HT1080 (cell line): ENCODE data around the gene CFAP251. TPM values are rescaled to one million over a fixed set of nuclear protein-coding genes. Genes with fewer than 3 reads are reported as not detected.

Experiments
- DNase-seq: peaks from one replicate; pipeline ENCODE4 v3.0.0-alpha.2; 2015; ENCODE audit warnings: low read depth
- small RNA-seq: library from RNA; depleted of rRNA; stranded (forward); fragments of <200 nt; gene quantifications from one replicate; pipeline ENCODE3, GENCODE V24; 2014
- total RNA-seq: library from RNA; depleted of rRNA; stranded (reverse); fragments of >200 nt; shearing (Covaris generic); gene quantifications from 2 replicates; pipeline ENCODE4 v1.2.3, GENCODE V29; 2014; rRNA removed

Gene CFAP251
- total RNA-seq, 1 experiment from 2014 or later, result 11.2 TPM

GRCh38 chr12:122051231-122051876 is 133.0 kb downstream of the CFAP251 start:
- DNase-seq, result no peak

DNA sequence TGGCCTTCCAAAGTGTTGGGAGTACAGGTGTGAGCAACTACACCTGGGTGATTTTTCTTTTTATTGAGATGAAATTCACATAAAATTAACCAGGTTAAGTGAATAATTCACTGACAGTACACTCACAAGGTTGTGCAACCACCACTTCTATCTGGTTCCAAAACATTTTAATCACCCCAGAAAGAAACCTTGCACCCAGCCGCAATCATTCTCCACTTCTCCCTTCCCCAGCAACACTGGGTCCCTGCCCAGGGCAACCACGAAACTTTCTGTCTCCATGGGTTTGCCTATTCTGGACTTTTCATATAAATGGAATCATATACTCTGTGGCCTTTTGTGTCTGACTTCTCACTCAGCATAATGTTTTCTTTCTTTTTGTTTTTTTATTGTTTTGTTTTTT is 133.9 kb downstream of the CFAP251 start:
- no peak for DNase-seq

Small RNA genes within 50 kb of the gene (small RNA-seq; reads per million reads assigned to genes)
- not detected for gene AC069503.3
- gene RF00017, result not detected
- not detected for gene RNU7-170P

Other genes with a start within 250 kb of the CFAP251 start
- gene MORN3, start 248.9 kb upstream of the CFAP251 start, total RNA-seq, result 0.08 and 0.33 TPM in 2 replicates
- 9.6 and 12.0 TPM in 2 replicates for gene TMEM120B, start 205.8 kb upstream of the CFAP251 start, total RNA-seq
- gene RHOF, start 124.9 kb upstream of the CFAP251 start, total RNA-seq, result 31.4 and 39.9 TPM in 2 replicates
- 2.8 and 5.0 TPM in 2 replicates for gene SETD1B, start 114.6 kb upstream of the CFAP251 start, total RNA-seq
- gene HPD, start 59.7 kb upstream of the CFAP251 start, total RNA-seq, result 0.47 TPM in 1 of 2 replicates, not detected in the other
- 162 and 183 TPM in 2 replicates for gene PSMD9, start 29.8 kb upstream of the CFAP251 start, total RNA-seq
- 7.2 and 10.3 TPM in 2 replicates for gene BCL7A, start 103.3 kb downstream of the CFAP251 start, total RNA-seq
- gene MLXIP, start 160.2 kb downstream of the CFAP251 start, total RNA-seq, result 7.8 and 10.9 TPM in 2 replicates